Measurements from ENCODE around the gene M1AP. TPM values are rescaled to one million over a fixed set of nuclear protein-coding genes. Genes with fewer than 3 reads are reported as not detected.

The M1AP gene
- total RNA-seq, 1 experiment from 2014 or later = not detected

Other genes with a start within 250 kb of the M1AP start
- gene C2orf81, start 226.7 kb downstream of the M1AP start, total RNA-seq (2014; rRNA removed; shearing (Covaris generic)) = 1.4 TPM in 2 replicates
- 62.2 and 68.1 TPM in 2 replicates for gene WDR54, start 226.6 kb downstream of the M1AP start, total RNA-seq (2014; rRNA removed; shearing (Covaris generic))
- gene RTKN, start 206.4 kb downstream of the M1AP start, total RNA-seq (2014; rRNA removed; shearing (Covaris generic)) = 5.4 and 6.9 TPM in 2 replicates
- 13.8 and 17.8 TPM in 2 replicates for gene INO80B, start 193.2 kb downstream of the M1AP start, total RNA-seq (2014; rRNA removed; shearing (Covaris generic))
- gene WBP1, start 189.9 kb downstream of the M1AP start, total RNA-seq (2014; rRNA removed; shearing (Covaris generic)) = 30.9 and 37.0 TPM in 2 replicates
- gene MOGS, start 182.9 kb downstream of the M1AP start, total RNA-seq (2014; rRNA removed; shearing (Covaris generic)) = 45.2 and 52.4 TPM in 2 replicates
- gene MRPL53, start 175.7 kb downstream of the M1AP start, total RNA-seq (2014; rRNA removed; shearing (Covaris generic)) = 41.5 and 43.9 TPM in 2 replicates
- gene CCDC142, start 165.3 kb downstream of the M1AP start, total RNA-seq (2014; rRNA removed; shearing (Covaris generic)) = 8.5 and 8.9 TPM in 2 replicates
- 19.4 and 26.3 TPM in 2 replicates for gene TTC31, start 165.2 kb downstream of the M1AP start, total RNA-seq (2014; rRNA removed; shearing (Covaris generic))
- 0.97 and 1.7 TPM in 2 replicates for gene LBX2, start 148.7 kb downstream of the M1AP start, total RNA-seq (2014; rRNA removed; shearing (Covaris generic))
- 22.8 and 42.1 TPM in 2 replicates for gene PCGF1, start 140.6 kb downstream of the M1AP start, total RNA-seq (2014; rRNA removed; shearing (Covaris generic))
- gene TLX2, start 133.9 kb downstream of the M1AP start, total RNA-seq (2014; rRNA removed; shearing (Covaris generic)) = 0.77 TPM in 1 of 2 replicates, not detected in the other
- 1.1 TPM in 1 of 2 replicates, not detected in the other for gene DQX1, start 122.1 kb downstream of the M1AP start, total RNA-seq (2014; rRNA removed; shearing (Covaris generic))
- 135 TPM in 2 replicates for gene AUP1, start 118.6 kb downstream of the M1AP start, total RNA-seq (2014; rRNA removed; shearing (Covaris generic))
- gene HTRA2, start 118.4 kb downstream of the M1AP start, total RNA-seq (2014; rRNA removed; shearing (Covaris generic)) = 41.2 and 44.8 TPM in 2 replicates
- gene LOXL3, start 94.4 kb downstream of the M1AP start, total RNA-seq (2014; rRNA removed; shearing (Covaris generic)) = 54.5 and 62.0 TPM in 2 replicates
- gene DOK1, start 93.6 kb downstream of the M1AP start, total RNA-seq (2014; rRNA removed; shearing (Covaris generic)) = 19.8 and 20.6 TPM in 2 replicates
- 3.4 and 4.2 TPM in 2 replicates for gene SEMA4F, start 5.9 kb upstream of the M1AP start, total RNA-seq (2014; rRNA removed; shearing (Covaris generic))
- gene HK2, start 185.8 kb upstream of the M1AP start, total RNA-seq (2014; rRNA removed; shearing (Covaris generic)) = 7.7 and 8.9 TPM in 2 replicates

Measured in Daoy (cell line).